ENCODE results near the gene PSMC5. TPM values are rescaled to one million over a fixed set of nuclear protein-coding genes. Genes with fewer than 3 reads are reported as not detected.

PSMC5 gene
- total RNA-seq, 1 experiment from 2014 or later: 145 TPM

DNA sequence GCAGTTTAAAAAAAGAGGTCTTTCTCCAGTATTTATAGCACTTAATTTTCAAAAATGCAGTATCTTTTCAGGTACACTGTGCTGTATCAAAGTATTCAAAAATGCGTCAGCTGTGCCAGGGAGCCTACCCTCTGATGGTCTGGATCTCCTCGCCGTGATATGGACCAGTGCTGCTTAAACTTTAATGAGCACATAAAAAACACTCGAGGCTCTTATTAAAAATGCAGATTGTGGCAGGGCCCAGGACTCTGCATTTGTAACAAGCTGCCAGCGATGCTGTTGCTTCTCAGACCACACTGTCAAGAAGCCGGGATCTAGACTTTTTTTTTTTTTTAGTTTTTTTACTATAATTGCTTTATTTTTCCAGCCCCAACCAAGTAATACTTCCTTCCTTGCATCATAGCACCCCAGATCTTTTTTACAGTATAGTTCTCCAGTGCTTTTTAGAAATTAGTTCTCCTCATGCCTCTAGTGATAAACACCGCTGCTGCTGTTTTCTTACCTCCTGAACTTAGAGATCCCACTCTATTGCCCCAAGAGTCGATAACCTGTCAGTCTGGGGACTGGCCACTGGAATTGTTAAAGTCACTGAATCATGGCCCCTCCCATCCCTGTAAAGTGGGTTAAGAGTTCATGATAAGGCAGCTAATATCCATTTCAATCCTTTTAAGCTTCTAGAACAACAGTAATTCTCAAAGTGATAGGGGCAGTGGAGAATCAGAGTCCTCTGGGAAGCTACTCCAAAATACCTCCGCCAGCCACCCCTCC is 16.9 kb downstream of the PSMC5 start:
- peaks cover 6% of the 10 kb centered on the region; the same call in 1 of the 2 replicates for H3K36me3 ChIP-seq (ENCODE audit: control insufficient read depth, insufficient read depth, low read length)
- ATAC-seq (no peak), DNase-seq (ENCODE audit: low read depth, low spot score) (no peak)
- in situ Hi-C loops (cut with HindIII; ENCODE audit: low pct_unique_long_range_greater_than_20kb, low sequenced_read_pairs) (no loop called here), intact Hi-C loops (cut with micrococcal nuclease; ENCODE audit: unreplicated experiment) (no loop called here)
- ChIA-PET CTCF (interaction anchor here (0.6 kb wide), 2 partner anchors 15 to 60 kb away, joined by 3 to 5 read pairs; no protein-coding TSS in a partner anchor), POLR2A (interaction anchor here (0.6 kb wide), 3 partner anchors 14 to 177 kb away, joined by 3 to 8 read pairs (median 4); no protein-coding TSS in a partner anchor)
- peak overlapping the region; percentile 86 for H3K27ac ChIP-seq (ENCODE audit: low read length)
- no peaks in the 10 kb centered on the region for H3K27me3 ChIP-seq (ENCODE audit: control insufficient read depth, insufficient read depth, low read length)
- no peaks in the 10 kb centered on the region for H3K9me3 ChIP-seq (ENCODE audit: control insufficient read depth, insufficient read depth, low read depth, low read length)
- TF ChIP-seq POLR2AphosphoS5 (IDR thresholded peaks at IDR 0.05; ENCODE audit: low read depth, low read length): no peak
- no peak for TF ChIP-seq TCF7L2 (IDR thresholded peaks at IDR 0.05; ENCODE audit: low read depth, low read length)
- TF ChIP-seq, protein P1, sequence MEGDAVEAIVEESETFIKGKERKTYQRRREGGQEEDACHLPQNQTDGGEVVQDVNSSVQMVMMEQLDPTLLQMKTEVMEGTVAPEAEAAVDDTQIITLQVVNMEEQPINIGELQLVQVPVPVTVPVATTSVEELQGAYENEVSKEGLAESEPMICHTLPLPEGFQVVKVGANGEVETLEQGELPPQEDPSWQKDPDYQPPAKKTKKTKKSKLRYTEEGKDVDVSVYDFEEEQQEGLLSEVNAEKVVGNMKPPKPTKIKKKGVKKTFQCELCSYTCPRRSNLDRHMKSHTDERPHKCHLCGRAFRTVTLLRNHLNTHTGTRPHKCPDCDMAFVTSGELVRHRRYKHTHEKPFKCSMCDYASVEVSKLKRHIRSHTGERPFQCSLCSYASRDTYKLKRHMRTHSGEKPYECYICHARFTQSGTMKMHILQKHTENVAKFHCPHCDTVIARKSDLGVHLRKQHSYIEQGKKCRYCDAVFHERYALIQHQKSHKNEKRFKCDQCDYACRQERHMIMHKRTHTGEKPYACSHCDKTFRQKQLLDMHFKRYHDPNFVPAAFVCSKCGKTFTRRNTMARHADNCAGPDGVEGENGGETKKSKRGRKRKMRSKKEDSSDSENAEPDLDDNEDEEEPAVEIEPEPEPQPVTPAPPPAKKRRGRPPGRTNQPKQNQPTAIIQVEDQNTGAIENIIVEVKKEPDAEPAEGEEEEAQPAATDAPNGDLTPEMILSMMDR (IDR thresholded peaks at IDR 0.05): no peak
- TF ChIP-seq, protein P2, sequence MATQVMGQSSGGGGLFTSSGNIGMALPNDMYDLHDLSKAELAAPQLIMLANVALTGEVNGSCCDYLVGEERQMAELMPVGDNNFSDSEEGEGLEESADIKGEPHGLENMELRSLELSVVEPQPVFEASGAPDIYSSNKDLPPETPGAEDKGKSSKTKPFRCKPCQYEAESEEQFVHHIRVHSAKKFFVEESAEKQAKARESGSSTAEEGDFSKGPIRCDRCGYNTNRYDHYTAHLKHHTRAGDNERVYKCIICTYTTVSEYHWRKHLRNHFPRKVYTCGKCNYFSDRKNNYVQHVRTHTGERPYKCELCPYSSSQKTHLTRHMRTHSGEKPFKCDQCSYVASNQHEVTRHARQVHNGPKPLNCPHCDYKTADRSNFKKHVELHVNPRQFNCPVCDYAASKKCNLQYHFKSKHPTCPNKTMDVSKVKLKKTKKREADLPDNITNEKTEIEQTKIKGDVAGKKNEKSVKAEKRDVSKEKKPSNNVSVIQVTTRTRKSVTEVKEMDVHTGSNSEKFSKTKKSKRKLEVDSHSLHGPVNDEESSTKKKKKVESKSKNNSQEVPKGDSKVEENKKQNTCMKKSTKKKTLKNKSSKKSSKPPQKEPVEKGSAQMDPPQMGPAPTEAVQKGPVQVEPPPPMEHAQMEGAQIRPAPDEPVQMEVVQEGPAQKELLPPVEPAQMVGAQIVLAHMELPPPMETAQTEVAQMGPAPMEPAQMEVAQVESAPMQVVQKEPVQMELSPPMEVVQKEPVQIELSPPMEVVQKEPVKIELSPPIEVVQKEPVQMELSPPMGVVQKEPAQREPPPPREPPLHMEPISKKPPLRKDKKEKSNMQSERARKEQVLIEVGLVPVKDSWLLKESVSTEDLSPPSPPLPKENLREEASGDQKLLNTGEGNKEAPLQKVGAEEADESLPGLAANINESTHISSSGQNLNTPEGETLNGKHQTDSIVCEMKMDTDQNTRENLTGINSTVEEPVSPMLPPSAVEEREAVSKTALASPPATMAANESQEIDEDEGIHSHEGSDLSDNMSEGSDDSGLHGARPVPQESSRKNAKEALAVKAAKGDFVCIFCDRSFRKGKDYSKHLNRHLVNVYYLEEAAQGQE (IDR thresholded peaks at IDR 0.05; ENCODE audit: insufficient read depth in 1 of 2, low read depth in 2 of 2, low read length in 1 of 2): no peak
- no peak for TF ChIP-seq SIN3A (IDR thresholded peaks at IDR 0.05; ENCODE audit: borderline replicate concordance, insufficient read depth, low read depth, low read length)
- H3K4me3 ChIP-seq (ENCODE audit: low read depth in 2 of 2, low read length in 2 of 2): peak overlapping the region; percentile 67 to 82
- BruUV-seq (replicated peaks): no TSS peak
- peaks cover 27% of the 10 kb centered on the region for H3K4me1 ChIP-seq (ENCODE audit: control insufficient read depth, insufficient read depth, low read length)

DNA sequence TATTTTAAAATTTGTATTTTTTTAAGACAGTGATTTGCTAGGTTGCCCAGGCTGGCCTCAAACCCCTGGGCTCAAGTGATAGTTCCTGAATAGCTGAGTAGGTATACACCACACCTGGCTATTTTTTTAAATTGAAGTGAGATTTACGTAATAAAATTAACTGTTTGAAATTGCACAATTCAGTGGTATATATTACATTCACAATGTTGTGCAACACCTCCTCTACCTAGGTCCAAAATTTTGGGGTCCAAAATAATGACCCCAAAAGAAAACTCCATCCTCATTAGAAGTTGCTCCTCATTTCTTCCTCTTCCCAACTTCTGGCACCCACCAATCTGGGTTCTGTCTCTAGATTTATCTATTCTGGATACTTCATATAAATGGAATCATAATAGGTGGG is 18.3 kb downstream of the PSMC5 start:
- intact Hi-C loops (cut with micrococcal nuclease; ENCODE audit: unreplicated experiment) (no loop called here), in situ Hi-C loops (cut with HindIII; ENCODE audit: low pct_unique_long_range_greater_than_20kb, low sequenced_read_pairs) (no loop called here)
- ChIA-PET POLR2A (no interaction called here), CTCF (no interaction called here)
- H3K4me1 ChIP-seq (ENCODE audit: control insufficient read depth, insufficient read depth, low read length): peaks cover 16% of the 10 kb centered on the region
- H3K36me3 ChIP-seq (ENCODE audit: control insufficient read depth, insufficient read depth, low read length): peaks cover 6% of the 10 kb centered on the region; the same call in 1 of the 2 replicates
- BruUV-seq (replicated peaks): no TSS peak
- DNase-seq (ENCODE audit: low read depth, low spot score): no peak
- TF ChIP-seq, protein P1 (IDR thresholded peaks at IDR 0.05): no peak
- TF ChIP-seq, protein P2 (IDR thresholded peaks at IDR 0.05; ENCODE audit: insufficient read depth in 1 of 2, low read depth in 2 of 2, low read length in 1 of 2): no peak
- no peak for TF ChIP-seq SIN3A (IDR thresholded peaks at IDR 0.05; ENCODE audit: borderline replicate concordance, insufficient read depth, low read depth, low read length)
- no peak for TF ChIP-seq TCF7L2 (IDR thresholded peaks at IDR 0.05; ENCODE audit: low read depth, low read length)
- no peak for TF ChIP-seq POLR2AphosphoS5 (IDR thresholded peaks at IDR 0.05; ENCODE audit: low read depth, low read length)
- ATAC-seq: no peak
- H3K9me3 ChIP-seq (ENCODE audit: control insufficient read depth, insufficient read depth, low read depth, low read length): no peaks in the 10 kb centered on the region
- H3K27ac ChIP-seq (ENCODE audit: low read length): no peak overlapping the region
- H3K4me3 ChIP-seq (ENCODE audit: low read depth in 2 of 2, low read length in 2 of 2): no peak overlapping the region
- no peaks in the 10 kb centered on the region for H3K27me3 ChIP-seq (ENCODE audit: control insufficient read depth, insufficient read depth, low read length)

Data from Panc1 (cell line).